ENCODE measurements around the gene IMMP2L. TPM values are rescaled to one million over a fixed set of nuclear protein-coding genes. Genes with fewer than 3 reads are reported as not detected.

The IMMP2L gene
- total RNA-seq, 1 experiment from 2014 or later = 8.6 TPM

DNA sequence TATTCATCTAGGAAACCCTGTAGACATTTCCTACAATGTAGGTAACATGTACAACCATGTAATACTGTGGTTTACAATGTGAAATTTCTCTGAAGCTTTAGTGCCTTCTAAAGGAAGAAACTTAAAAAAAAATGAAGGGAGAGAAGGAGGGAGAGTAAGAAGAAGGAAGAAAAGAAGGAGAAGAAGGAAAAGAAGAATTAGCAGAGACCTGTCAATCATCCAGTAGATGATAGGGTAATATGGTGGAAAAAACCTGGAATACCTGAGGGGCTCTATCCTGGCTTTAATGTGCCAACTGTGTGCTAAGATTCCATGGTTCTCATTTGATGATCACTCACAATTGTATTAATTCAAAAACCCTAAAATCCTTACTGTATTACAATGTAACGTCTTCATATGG, 474.0 kb downstream of the IMMP2L start:
- BruUV-seq (replicated peaks) = no TSS peak
- CTCF ChIA-PET = no interaction called here
- Histone ChIP-seq H3K4me1 (ENCODE audit: insufficient read depth, low read length) (peaks cover 11% of the 10 kb centered on the region), H3K36me3 (ENCODE audit: low read depth, low read length) (no peaks in the 10 kb centered on the region), H3K27me3 (ENCODE audit: low read length) (no peaks in the 10 kb centered on the region), H4K20me1 (ENCODE audit: low read length) (no peaks in the 10 kb centered on the region), H2AFZ (ENCODE audit: low read length) (no peak overlapping the region), H3F3A (ENCODE audit: low read length, unreplicated experiment) (no peaks in the 10 kb centered on the region), H3K4me2 (ENCODE audit: low read length) (no peak overlapping the region), H3K9me2 (replicated peaks; ENCODE audit: low read length) (no peaks in the 10 kb centered on the region), H3K27ac (ENCODE audit: low read length) (no peak overlapping the region), H3K79me2 (ENCODE audit: low read length) (no peaks in the 10 kb centered on the region), H3K9me3 (ENCODE audit: low read length) (no peaks in the 10 kb centered on the region), H3K9ac (ENCODE audit: low read length) (no peak overlapping the region), H3K4me3 (ENCODE audit: low read length) (no peak overlapping the region)
- POLR2A ChIA-PET (ENCODE audit: unreplicated experiment) = no interaction called here
- intact Hi-C loops (cut with micrococcal nuclease) = no loop called here
- DNase-seq = no peak
- no peak for TF ChIP-seq CTCF (conservative IDR thresholded peaks at IDR 0.05; ENCODE audit: low read depth, low read length)
- TF ChIP-seq EZH2 (IDR thresholded peaks at IDR 0.05; ENCODE audit: low read length, unreplicated experiment) = no peak
- no peak for TF ChIP-seq EZH2phosphoT487 (IDR thresholded peaks at IDR 0.05; ENCODE audit: borderline replicate concordance, low read length)
- ATAC-seq = no peak

DNA sequence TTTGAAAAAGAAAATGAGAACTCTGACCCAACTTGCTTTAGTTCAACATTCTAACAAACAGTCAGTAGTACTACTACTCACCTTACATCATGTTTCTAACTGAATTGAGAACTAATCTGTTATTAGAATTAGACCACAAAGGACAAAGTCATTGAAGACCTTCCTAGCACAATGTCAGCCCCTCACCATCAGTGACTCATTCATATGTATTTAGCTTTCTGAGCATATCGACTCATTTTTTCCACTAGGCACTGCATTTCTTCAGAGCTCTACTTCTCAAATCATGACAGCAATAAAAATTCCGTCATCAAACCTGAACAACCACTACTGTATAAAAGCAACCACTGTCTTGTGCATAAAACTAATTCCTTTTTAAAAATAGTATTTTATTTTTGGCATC, 475.8 kb downstream of the IMMP2L start:
- no peaks in the 10 kb centered on the region for H3K27me3 ChIP-seq (ENCODE audit: low read length)
- no peak for TF ChIP-seq CTCF (conservative IDR thresholded peaks at IDR 0.05; ENCODE audit: low read depth, low read length)
- TF ChIP-seq EZH2 (IDR thresholded peaks at IDR 0.05; ENCODE audit: low read length, unreplicated experiment) = no peak
- TF ChIP-seq EZH2phosphoT487 (IDR thresholded peaks at IDR 0.05; ENCODE audit: borderline replicate concordance, low read length) = no peak
- POLR2A ChIA-PET (ENCODE audit: unreplicated experiment) = interaction anchor here (0.6 to 0.7 kb wide), 2 partner anchors 298 to 474 kb away, joined by 3 to 9 read pairs; no protein-coding TSS in a partner anchor
- no peaks in the 10 kb centered on the region for H3K9me2 ChIP-seq (replicated peaks; ENCODE audit: low read length)
- H3K36me3 ChIP-seq (ENCODE audit: low read depth, low read length) = no peaks in the 10 kb centered on the region
- H3K4me2 ChIP-seq (ENCODE audit: low read length) = no peak overlapping the region
- no peaks in the 10 kb centered on the region for H3F3A ChIP-seq (ENCODE audit: low read length, unreplicated experiment)
- H3K4me3 ChIP-seq (ENCODE audit: low read length) = no peak overlapping the region
- no peak overlapping the region for H3K9ac ChIP-seq (ENCODE audit: low read length)
- intact Hi-C loops (cut with micrococcal nuclease) = no loop called here
- no peak overlapping the region for H2AFZ ChIP-seq (ENCODE audit: low read length)
- H3K4me1 ChIP-seq (ENCODE audit: insufficient read depth, low read length) = no peaks in the 10 kb centered on the region
- H4K20me1 ChIP-seq (ENCODE audit: low read length) = no peaks in the 10 kb centered on the region
- no peaks in the 10 kb centered on the region for H3K79me2 ChIP-seq (ENCODE audit: low read length)
- no peak for ATAC-seq
- BruUV-seq (replicated peaks) = no TSS peak
- no peak overlapping the region for H3K27ac ChIP-seq (ENCODE audit: low read length)
- DNase-seq = peak; percentile 52
- no peaks in the 10 kb centered on the region for H3K9me3 ChIP-seq (ENCODE audit: low read length)
- CTCF ChIA-PET = no interaction called here

- ChIA-PET CTCF (no interaction called here), POLR2A (ENCODE audit: unreplicated experiment) (no interaction called here)
- ATAC-seq = no peak
- no peaks in the 10 kb centered on the region for H3K9me2 ChIP-seq (replicated peaks; ENCODE audit: low read length)
- no peak for DNase-seq
- no peak overlapping the region for H3K9ac ChIP-seq (ENCODE audit: low read length)
- no peaks in the 10 kb centered on the region for H4K20me1 ChIP-seq (ENCODE audit: low read length)
- intact Hi-C loops (cut with micrococcal nuclease) = no loop called here
- H3K27ac ChIP-seq (ENCODE audit: low read length) = no peak overlapping the region
- no peak overlapping the region for H2AFZ ChIP-seq (ENCODE audit: low read length)
- H3F3A ChIP-seq (ENCODE audit: low read length, unreplicated experiment) = no peaks in the 10 kb centered on the region
- H3K4me2 ChIP-seq (ENCODE audit: low read length) = no peak overlapping the region
- H3K36me3 ChIP-seq (ENCODE audit: low read depth, low read length) = no peaks in the 10 kb centered on the region
- TF ChIP-seq EZH2 (IDR thresholded peaks at IDR 0.05; ENCODE audit: low read length, unreplicated experiment) = no peak
- TF ChIP-seq CTCF (conservative IDR thresholded peaks at IDR 0.05; ENCODE audit: low read depth, low read length) = no peak
- TF ChIP-seq EZH2phosphoT487 (IDR thresholded peaks at IDR 0.05; ENCODE audit: borderline replicate concordance, low read length) = no peak
- no peaks in the 10 kb centered on the region for H3K79me2 ChIP-seq (ENCODE audit: low read length)
- no peaks in the 10 kb centered on the region for H3K9me3 ChIP-seq (ENCODE audit: low read length)
- no peaks in the 10 kb centered on the region for H3K4me1 ChIP-seq (ENCODE audit: insufficient read depth, low read length)
- H3K27me3 ChIP-seq (ENCODE audit: low read length) = no peaks in the 10 kb centered on the region
- BruUV-seq (replicated peaks) = no TSS peak
- no peak overlapping the region for H3K4me3 ChIP-seq (ENCODE audit: low read length)
Measured at GRCh38 chr7:111085356-111085755, 476.9 kb downstream of the IMMP2L start.
